ENCODE results near the gene PDE4B. TPM values are rescaled to one million over a fixed set of nuclear protein-coding genes. Genes with fewer than 3 reads are reported as not detected.
"Not testable (repeated sequence)": the region's sequence is repeated elsewhere in the genome, so short reads cannot be mapped to it uniquely, and the experiment has no call there.

PDE4B gene
- total RNA-seq, 2 experiments from 2014 or later = 42.2 to 71.2 TPM

- DNase-seq = no peak
- Mint-ChIP-seq H3K9me3 (ENCODE audit: low read depth) (no peaks in the 10 kb centered on the region), H3K4me1 (no peaks in the 10 kb centered on the region), H3K36me3 (no peaks in the 10 kb centered on the region), H3K4me3 (no peak overlapping the region), H3K27me3 (peaks cover 8% of the 10 kb centered on the region), H3K27ac (no peak overlapping the region)
- CTCF ChIA-PET = no interaction called here
- ATAC-seq = no peak
Measured at GRCh38 chr1:66048011-66048410, 255.3 kb downstream of the PDE4B start.

GRCh38 chr1:66050123-66050522 lies 257.4 kb downstream of the PDE4B start:
- Mint-ChIP-seq H3K27ac (no peak overlapping the region), H3K27me3 (peaks cover 6% of the 10 kb centered on the region), H3K4me3 (no peak overlapping the region), H3K36me3 (no peaks in the 10 kb centered on the region), H3K9me3 (ENCODE audit: low read depth) (no peaks in the 10 kb centered on the region), H3K4me1 (no peaks in the 10 kb centered on the region)
- CTCF ChIA-PET = no interaction called here
- DNase-seq = no peak
- no peak for ATAC-seq

- Mint-ChIP-seq H3K27me3 (peaks cover 4% of the 10 kb centered on the region), H3K27ac (no peak overlapping the region), H3K4me1 (no peaks in the 10 kb centered on the region), H3K4me3 (no peak overlapping the region), H3K9me3 (ENCODE audit: low read depth) (no peaks in the 10 kb centered on the region), H3K36me3 (no peaks in the 10 kb centered on the region)
- CTCF ChIA-PET = no interaction called here
- ATAC-seq (no peak), DNase-seq (no peak)
Measured at GRCh38 chr1:66050633-66051032, 257.9 kb downstream of the PDE4B start.

GRCh38 chr1:66055092-66055491 lies 262.4 kb downstream of the PDE4B start:
- Mint-ChIP-seq H3K4me1 (no peaks in the 10 kb centered on the region), H3K27ac (no peak overlapping the region), H3K9me3 (ENCODE audit: low read depth) (peaks cover 2% of the 10 kb centered on the region), H3K27me3 (peaks cover 3% of the 10 kb centered on the region), H3K4me3 (no peak overlapping the region), H3K36me3 (no peaks in the 10 kb centered on the region)
- no peak for DNase-seq
- no peak for ATAC-seq
- CTCF ChIA-PET = no interaction called here

- CTCF ChIA-PET; H3K9me3 Mint-ChIP-seq (ENCODE audit: low read depth); H3K36me3 Mint-ChIP-seq; H3K4me1 Mint-ChIP-seq; H3K4me3 Mint-ChIP-seq; ATAC-seq; H3K27ac Mint-ChIP-seq; DNase-seq: not testable (repeated sequence)
- H3K27me3 Mint-ChIP-seq = peaks cover 15% of the 10 kb centered on the region
Measured at GRCh38 chr1:66057448-66057847, 264.8 kb downstream of the PDE4B start.

GRCh38 chr1:66058558-66058957 lies 265.9 kb downstream of the PDE4B start:
- no peak for ATAC-seq
- Mint-ChIP-seq H3K27ac (no peak overlapping the region), H3K27me3 (peaks cover 20% of the 10 kb centered on the region), H3K4me3 (no peak overlapping the region), H3K9me3 (ENCODE audit: low read depth) (peaks cover 2% of the 10 kb centered on the region), H3K4me1 (no peaks in the 10 kb centered on the region), H3K36me3 (no peaks in the 10 kb centered on the region)
- CTCF ChIA-PET = no interaction called here
- DNase-seq = no peak

- DNase-seq; H3K36me3 Mint-ChIP-seq; H3K27ac Mint-ChIP-seq; H3K4me1 Mint-ChIP-seq; ATAC-seq; CTCF ChIA-PET; H3K4me3 Mint-ChIP-seq; H3K9me3 Mint-ChIP-seq (ENCODE audit: low read depth): not testable (repeated sequence)
- H3K27me3 Mint-ChIP-seq = peaks cover 39% of the 10 kb centered on the region
Measured at GRCh38 chr1:66067219-66067618, 274.5 kb downstream of the PDE4B start.

- no peak overlapping the region for H3K27ac Mint-ChIP-seq
- DNase-seq (no peak), ATAC-seq (no peak)
- no peaks in the 10 kb centered on the region for H3K4me1 Mint-ChIP-seq
- H3K27me3 Mint-ChIP-seq = peaks cover 35% of the 10 kb centered on the region
- no peaks in the 10 kb centered on the region for H3K36me3 Mint-ChIP-seq
- H3K9me3 Mint-ChIP-seq (ENCODE audit: low read depth) = no peaks in the 10 kb centered on the region
- CTCF ChIA-PET = no interaction called here
- no peak overlapping the region for H3K4me3 Mint-ChIP-seq
Measured at GRCh38 chr1:66069976-66070876, 277.5 kb downstream of the PDE4B start.

GRCh38 chr1:66073388-66073787 lies 280.7 kb downstream of the PDE4B start:
- Mint-ChIP-seq H3K4me1 (no peaks in the 10 kb centered on the region), H3K4me3 (no peak overlapping the region), H3K27me3 (peaks cover 33% of the 10 kb centered on the region), H3K36me3 (no peaks in the 10 kb centered on the region), H3K9me3 (ENCODE audit: low read depth) (no peaks in the 10 kb centered on the region), H3K27ac (no peak overlapping the region)
- no peak for DNase-seq
- CTCF ChIA-PET = no interaction called here
- no peak for ATAC-seq

GRCh38 chr1:66074147-66074546 lies 281.5 kb downstream of the PDE4B start:
- no peaks in the 10 kb centered on the region for H3K4me1 Mint-ChIP-seq
- no peak overlapping the region for H3K4me3 Mint-ChIP-seq
- ATAC-seq = no peak
- no peak overlapping the region for H3K27ac Mint-ChIP-seq
- H3K36me3 Mint-ChIP-seq = no peaks in the 10 kb centered on the region
- no peak for DNase-seq
- H3K27me3 Mint-ChIP-seq = peaks cover 35% of the 10 kb centered on the region
- CTCF ChIA-PET = no interaction called here
- no peaks in the 10 kb centered on the region for H3K9me3 Mint-ChIP-seq (ENCODE audit: low read depth)

GRCh38 chr1:66078412-66078811 lies 285.7 kb downstream of the PDE4B start:
- Mint-ChIP-seq H3K9me3 (ENCODE audit: low read depth) (no peaks in the 10 kb centered on the region), H3K27me3 (peaks cover 20% of the 10 kb centered on the region), H3K36me3 (no peaks in the 10 kb centered on the region), H3K4me3 (no peak overlapping the region), H3K27ac (no peak overlapping the region), H3K4me1 (no peaks in the 10 kb centered on the region)
- DNase-seq (no peak), ATAC-seq (no peak)
- CTCF ChIA-PET = no interaction called here

GRCh38 chr1:66083003-66083402 lies 290.3 kb downstream of the PDE4B start:
- no peak overlapping the region for H3K27ac Mint-ChIP-seq
- ATAC-seq (no peak), DNase-seq (no peak)
- CTCF ChIA-PET = no interaction called here
- H3K36me3 Mint-ChIP-seq = no peaks in the 10 kb centered on the region
- H3K4me1 Mint-ChIP-seq = no peaks in the 10 kb centered on the region
- no peaks in the 10 kb centered on the region for H3K9me3 Mint-ChIP-seq (ENCODE audit: low read depth)
- H3K4me3 Mint-ChIP-seq = no peak overlapping the region
- H3K27me3 Mint-ChIP-seq = peaks cover 24% of the 10 kb centered on the region

GRCh38 chr1:66084442-66084841 lies 291.7 kb downstream of the PDE4B start:
- H3K27me3 Mint-ChIP-seq = peaks cover 21% of the 10 kb centered on the region
- H3K36me3 Mint-ChIP-seq = no peaks in the 10 kb centered on the region
- H3K4me3 Mint-ChIP-seq = no peak overlapping the region
- no peak overlapping the region for H3K27ac Mint-ChIP-seq
- CTCF ChIA-PET = no interaction called here
- no peaks in the 10 kb centered on the region for H3K9me3 Mint-ChIP-seq (ENCODE audit: low read depth)
- H3K4me1 Mint-ChIP-seq = no peaks in the 10 kb centered on the region
- no peak for ATAC-seq
- no peak for DNase-seq

- Mint-ChIP-seq H3K4me1 (no peaks in the 10 kb centered on the region), H3K36me3 (no peaks in the 10 kb centered on the region), H3K27ac (no peak overlapping the region), H3K27me3 (peaks cover 19% of the 10 kb centered on the region), H3K4me3 (no peak overlapping the region), H3K9me3 (ENCODE audit: low read depth) (no peaks in the 10 kb centered on the region)
- no peak for ATAC-seq
- no peak for DNase-seq
- CTCF ChIA-PET = interaction anchor here (1.6 kb wide), 2 partner anchors 11 to 156 kb away, joined by 3 to 5 read pairs; no protein-coding TSS in a partner anchor
Measured at GRCh38 chr1:66085600-66085999, 292.9 kb downstream of the PDE4B start.
